Fibroblast of villous mesenchyme (primary cell): ENCODE results near the gene KLF1. TPM values are rescaled to one million over a fixed set of nuclear protein-coding genes. Genes with fewer than 3 reads are reported as not detected.
A peak's percentile ranks its signal among the peaks of the same experiment; 100 is the strongest.
"Not testable (repeated sequence)": the region's sequence is repeated elsewhere in the genome, so short reads cannot be mapped to it uniquely, and the experiment has no call there.

Experiments
- DNase-seq: peaks from one replicate; pipeline ENCODE4 v3.0.0-alpha.2; 2010; ENCODE audit warnings: low read depth
- H3K4me3 ChIP-seq: 2 replicates; pipeline ENCODE4 v1.5.1; 2011; ENCODE audit warnings: low read depth, mild to moderate bottlenecking, low read length
- total RNA-seq: library from RNA; depleted of rRNA; stranded (reverse); fragments of >200 nt; gene quantifications from 2 replicates; pipeline ENCODE4 v1.2.3, GENCODE V29; 2012
- TF ChIP-seq, protein P1 (sequence below): IDR thresholded peaks from 2 replicates; pipeline ENCODE4 v1.5.1; 2012; ENCODE audit warnings: low read depth, mild to moderate bottlenecking, low read length; ENCODE audit not compliant: insufficient read depth

KLF1 gene
- total RNA-seq, 1 donor = not detected

DNA sequence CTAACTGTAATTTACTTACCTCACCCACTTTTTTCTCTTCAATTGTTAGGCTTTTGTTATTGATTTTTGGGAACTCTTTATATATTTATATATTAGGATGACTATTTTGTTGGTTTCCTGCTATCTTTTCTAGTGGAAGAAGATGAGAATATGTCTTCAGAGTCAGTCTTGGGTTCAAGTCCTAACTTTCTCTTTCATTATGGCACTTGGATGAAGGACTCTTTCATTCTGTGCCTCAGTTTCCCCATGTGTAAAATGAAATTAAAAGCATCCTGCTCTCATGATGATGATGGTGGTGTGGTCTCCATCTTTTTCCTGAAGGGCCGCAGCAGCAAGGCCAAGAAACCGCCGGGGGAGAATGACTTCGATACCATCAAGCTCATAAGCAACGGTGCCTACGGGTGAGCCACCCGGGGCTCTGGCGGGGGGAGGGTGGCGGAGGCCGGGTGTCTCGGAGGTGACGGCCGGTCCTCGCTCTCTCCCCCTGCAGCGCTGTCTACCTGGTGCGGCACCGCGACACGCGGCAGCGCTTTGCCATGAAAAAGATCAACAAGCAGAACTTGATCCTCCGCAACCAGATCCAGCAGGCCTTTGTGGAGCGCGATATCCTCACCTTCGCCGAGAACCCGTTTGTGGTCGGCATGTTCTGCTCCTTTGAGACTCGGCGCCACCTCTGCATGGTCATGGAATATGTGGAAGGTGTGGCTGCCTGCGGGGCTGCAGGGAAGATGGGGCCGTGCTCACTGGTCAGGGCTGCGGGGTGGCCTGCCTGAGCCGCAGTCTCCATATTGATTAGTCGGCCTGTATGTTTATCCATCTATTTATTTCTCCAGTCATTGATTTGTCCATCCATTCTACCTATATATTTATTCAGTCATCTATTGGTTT lies 28.7 kb downstream of the KLF1 start:
- TF ChIP-seq, protein P1, sequence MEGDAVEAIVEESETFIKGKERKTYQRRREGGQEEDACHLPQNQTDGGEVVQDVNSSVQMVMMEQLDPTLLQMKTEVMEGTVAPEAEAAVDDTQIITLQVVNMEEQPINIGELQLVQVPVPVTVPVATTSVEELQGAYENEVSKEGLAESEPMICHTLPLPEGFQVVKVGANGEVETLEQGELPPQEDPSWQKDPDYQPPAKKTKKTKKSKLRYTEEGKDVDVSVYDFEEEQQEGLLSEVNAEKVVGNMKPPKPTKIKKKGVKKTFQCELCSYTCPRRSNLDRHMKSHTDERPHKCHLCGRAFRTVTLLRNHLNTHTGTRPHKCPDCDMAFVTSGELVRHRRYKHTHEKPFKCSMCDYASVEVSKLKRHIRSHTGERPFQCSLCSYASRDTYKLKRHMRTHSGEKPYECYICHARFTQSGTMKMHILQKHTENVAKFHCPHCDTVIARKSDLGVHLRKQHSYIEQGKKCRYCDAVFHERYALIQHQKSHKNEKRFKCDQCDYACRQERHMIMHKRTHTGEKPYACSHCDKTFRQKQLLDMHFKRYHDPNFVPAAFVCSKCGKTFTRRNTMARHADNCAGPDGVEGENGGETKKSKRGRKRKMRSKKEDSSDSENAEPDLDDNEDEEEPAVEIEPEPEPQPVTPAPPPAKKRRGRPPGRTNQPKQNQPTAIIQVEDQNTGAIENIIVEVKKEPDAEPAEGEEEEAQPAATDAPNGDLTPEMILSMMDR = no peak
- no peak overlapping the region for H3K4me3 ChIP-seq
- no peak for DNase-seq

DNA sequence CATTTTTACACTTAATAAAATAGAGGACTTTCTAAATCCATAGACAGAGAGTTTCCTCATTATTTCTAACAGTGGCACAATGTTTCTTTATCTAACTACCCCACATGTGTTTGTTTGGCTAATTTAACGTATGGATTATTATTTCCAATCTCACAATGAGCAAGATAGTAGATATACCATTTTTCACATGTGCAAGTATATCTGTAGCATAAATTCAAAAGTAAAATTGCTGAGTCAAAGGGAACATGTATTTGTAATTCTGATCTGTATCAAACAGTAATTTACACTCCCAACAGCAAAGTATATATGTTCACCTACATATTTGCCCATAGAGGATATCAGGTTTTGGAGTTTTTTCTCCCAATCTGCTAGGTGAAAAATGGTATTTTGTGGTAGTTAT lies 30.3 kb downstream of the KLF1 start:
- TF ChIP-seq, protein P1 = no peak
- DNase-seq = no peak

DNA sequence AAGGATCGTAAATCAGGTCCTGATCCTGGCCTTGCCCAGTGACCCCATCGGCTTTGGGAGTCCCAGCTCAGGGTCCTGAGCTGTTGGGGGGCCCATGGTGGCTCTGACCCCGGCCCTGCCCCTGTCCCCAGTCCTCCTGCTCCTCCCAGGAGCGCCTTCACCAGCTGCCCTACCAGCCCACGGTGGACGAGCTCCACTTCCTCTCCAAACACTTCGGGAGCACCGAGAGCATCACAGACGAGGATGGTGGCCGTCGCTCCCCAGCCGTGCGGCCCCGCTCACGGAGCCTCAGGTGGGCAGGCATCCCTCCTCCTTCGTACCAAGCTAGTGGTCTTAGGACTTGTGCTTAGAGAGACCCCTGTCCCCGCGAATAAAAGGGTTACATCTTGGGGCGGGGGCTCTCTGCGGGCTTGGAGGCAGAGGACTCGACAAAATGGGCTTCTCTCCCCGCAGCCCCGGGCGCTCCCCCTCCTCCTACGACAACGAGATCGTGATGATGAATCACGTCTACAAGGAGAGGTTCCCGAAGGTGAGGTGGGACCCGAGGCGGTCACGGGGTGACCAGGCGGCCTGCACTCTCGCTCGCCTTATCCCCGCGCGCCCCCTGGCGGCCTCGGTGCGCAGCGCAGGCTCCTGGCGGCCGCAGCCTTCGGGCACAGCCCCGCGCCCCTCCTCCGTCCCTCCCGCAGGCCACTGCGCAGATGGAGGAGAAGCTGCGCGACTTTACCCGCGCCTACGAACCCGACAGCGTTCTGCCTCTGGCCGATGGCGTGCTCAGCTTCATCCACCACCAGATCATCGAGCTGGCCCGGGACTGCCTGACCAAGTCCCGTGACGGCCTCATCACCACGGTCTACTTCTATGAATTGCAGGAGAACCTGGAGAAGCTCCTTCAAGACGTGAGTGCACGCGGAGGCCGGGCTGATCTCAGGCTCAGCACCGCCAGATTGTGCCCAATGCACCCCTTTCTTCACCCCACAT lies 39.6 kb downstream of the KLF1 start:
- DNase-seq = peak; percentile 77
- H3K4me3 ChIP-seq = peak overlapping the region; percentile 32
- TF ChIP-seq, protein P1 = peak; percentile 94

More for the DNA sequence above, 30.3 kb downstream of the KLF1 start:
- no peak overlapping the region for H3K4me3 ChIP-seq

DNA sequence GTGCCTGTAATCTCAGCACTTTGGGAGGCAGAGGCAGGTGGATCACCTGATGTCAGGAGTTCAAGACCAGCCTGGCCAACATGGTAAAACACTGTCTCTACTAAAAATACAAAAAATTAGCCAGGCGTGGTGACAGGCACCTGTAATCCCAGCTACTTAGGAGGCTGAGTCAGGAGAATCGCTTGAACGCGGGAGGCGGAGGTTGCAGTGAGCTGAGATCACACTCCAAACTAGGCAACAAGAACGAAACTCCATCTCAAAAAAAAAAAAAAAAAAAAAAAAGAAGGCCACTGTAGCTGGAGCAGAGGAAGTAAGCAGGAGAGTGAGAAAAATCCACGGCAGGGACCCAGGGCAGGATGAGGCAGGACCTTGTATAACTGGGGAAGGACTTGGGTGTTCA lies 40.4 kb downstream of the KLF1 start:
- not testable (repeated sequence) for DNase-seq, H3K4me3 ChIP-seq

DNA sequence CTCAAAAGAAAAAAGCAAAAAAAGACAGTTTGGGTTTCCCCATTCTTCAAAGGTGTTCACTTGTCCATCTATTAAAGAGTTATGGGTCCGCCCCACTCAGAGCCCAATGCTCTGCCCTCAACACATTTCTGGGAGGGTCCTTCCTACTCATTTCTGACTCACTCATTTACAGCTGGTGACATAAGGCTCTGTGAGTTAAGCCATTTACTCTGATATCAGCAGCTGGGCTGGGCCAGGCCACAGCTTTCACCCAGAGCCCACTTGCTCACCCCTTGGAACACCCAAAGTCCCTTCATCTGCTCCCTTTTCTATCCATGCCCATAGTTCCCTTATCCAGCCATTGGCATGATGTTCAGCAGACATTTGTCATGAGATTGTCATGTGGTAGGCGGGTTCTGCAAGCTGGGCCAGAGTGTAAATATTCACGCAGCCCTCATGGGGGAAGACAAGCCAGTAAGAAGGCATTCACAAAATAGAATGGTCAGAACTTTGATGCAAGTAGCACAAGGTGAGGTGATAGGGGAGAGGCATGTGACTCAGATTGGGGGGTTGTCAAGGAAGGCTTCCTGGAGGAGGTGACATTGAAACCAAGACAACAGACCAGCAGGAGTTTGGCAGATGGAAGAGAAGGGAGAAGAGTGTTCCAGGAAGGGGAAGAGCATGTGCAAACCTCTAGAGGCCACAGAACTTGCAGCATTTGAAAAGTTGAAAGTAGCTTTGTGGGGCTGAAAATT lies 42.8 kb downstream of the KLF1 start:
- TF ChIP-seq, protein P1 = no peak
- no peak for DNase-seq

DNA sequence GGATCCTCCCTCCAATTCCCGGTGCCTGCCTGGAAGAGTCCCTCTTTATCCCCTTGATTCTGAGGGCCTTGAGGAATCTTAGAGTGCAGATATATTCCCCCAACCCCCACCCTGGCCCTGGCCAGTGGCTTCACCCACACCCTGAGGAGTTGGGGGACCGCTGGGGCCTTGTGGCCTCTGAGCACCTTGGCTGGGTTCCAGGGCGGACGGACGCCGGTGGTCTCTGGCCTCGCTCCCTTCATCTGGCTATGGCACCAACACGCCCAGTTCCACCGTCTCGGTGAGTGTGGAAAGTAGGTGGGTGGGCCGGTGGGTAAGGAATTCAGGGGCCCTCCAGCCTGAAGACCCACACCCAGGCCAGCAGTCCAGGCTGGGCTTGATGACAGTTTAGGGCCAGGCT lies 43.7 kb downstream of the KLF1 start:
- H3K4me3 ChIP-seq = no peak overlapping the region
- TF ChIP-seq, protein P1 = no peak
- no peak for DNase-seq

More for the DNA sequence above, 42.8 kb downstream of the KLF1 start:
- H3K4me3 ChIP-seq = no peak overlapping the region

DNA sequence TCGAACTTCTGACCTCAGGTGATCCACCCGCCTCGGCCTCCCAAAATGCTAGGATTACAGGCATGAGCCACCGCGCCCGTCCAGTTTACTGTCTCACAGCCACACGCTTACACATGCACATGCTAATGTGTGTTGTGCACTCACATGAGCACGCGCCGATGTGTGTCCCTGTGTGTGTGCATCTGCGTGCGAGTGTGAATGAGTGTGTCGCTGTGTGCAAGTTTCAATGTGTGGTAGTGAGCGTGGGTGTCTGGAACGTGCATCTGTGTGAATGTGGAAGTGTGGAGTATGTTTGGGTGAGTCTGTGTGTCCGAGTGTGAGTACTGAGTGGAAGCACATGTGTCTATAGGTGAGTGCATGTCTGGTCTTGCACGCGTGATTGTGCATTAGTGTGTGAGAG lies 44.5 kb downstream of the KLF1 start:
- no peak overlapping the region for H3K4me3 ChIP-seq
- DNase-seq = no peak
- TF ChIP-seq, protein P1 = no peak
